Heart left ventricle (tissue), 16 donors: ENCODE results near the gene COL26A1. TPM values are rescaled to one million over a fixed set of nuclear protein-coding genes. Genes with fewer than 3 reads are reported as not detected.

Source experiments
- ATAC-seq, 4 donors: fragments of 200-7000 bp; cut with Tn5 transposase; one replicate each; pipeline ENCODE4 v1.9.1; 2020 to 2022; ENCODE audit warnings: moderate library complexity in 4 of 4, mild to moderate bottlenecking in 3 of 4, moderate number of reproducible peaks in 1 of 4
- DNase-seq, 5 donors: peaks; one replicate each; pipeline ENCODE4 v3.0.0-alpha.2; 2020
- H3K27ac ChIP-seq, 12 donors: fragments of 200-600 bp; sonication (generic) in 4 of 12; one replicate each; pipeline versions ENCODE4 v1.5.0 to v1.8.0; 2016 to 2022; ENCODE audit warnings: mild to moderate bottlenecking in 2 of 12
- H3K27me3 ChIP-seq, 9 donors: fragments of 200-600 bp; sonication (generic) in 2 of 9; one replicate each; pipeline versions ENCODE4 v1.5.1 to v1.8.0; 2016 to 2022; ENCODE audit warnings: mild to moderate bottlenecking in 3 of 9
- H3K36me3 ChIP-seq, 9 donors: fragments of 200-600 bp; sonication (generic) in 2 of 9; one replicate each; pipeline versions ENCODE4 v1.5.0 to v1.8.0; 2018 to 2022; ENCODE audit warnings: mild to moderate bottlenecking in 2 of 9
- H3K4me1 ChIP-seq, 12 donors: fragments of 200-600 bp; sonication (generic) in 4 of 12; one replicate each; pipeline versions ENCODE4 v1.5.0 to v1.8.0; 2016 to 2022; ENCODE audit warnings: mild to moderate bottlenecking in 3 of 12
- H3K4me3 ChIP-seq, 12 donors: fragments of 200-600 bp; sonication (generic) in 4 of 12; one replicate each; pipeline versions ENCODE4 v1.5.0 to v1.8.0; 2017 to 2022; ENCODE audit warnings: mild to moderate bottlenecking in 9 of 12, moderate library complexity in 4 of 12
- H3K9me3 ChIP-seq, 12 donors: fragments of 200-600 bp; sonication (generic) in 4 of 12; one replicate each; pipeline versions ENCODE4 v1.5.0 to v1.8.0; 2016 to 2022; ENCODE audit warnings: mild to moderate bottlenecking in 1 of 12
- CTCF ChIP-seq, 12 donors: fragments of 200-600 bp; sonication (generic) in 4 of 12; IDR thresholded peaks; one replicate each; pipeline versions ENCODE4 v1.5.0 to v1.8.0; 2018 to 2022; ENCODE audit warnings: antibody characterized with exemption in 12 of 12, mild to moderate bottlenecking in 5 of 12
- POLR2A ChIP-seq, 2 donors: fragments of 450-650 bp; IDR thresholded peaks; one replicate each; pipeline ENCODE4 v1.6.1; 2017; ENCODE audit warnings: antibody characterized with exemption in 2 of 2, mild to moderate bottlenecking in 2 of 2, moderate library complexity in 2 of 2
- WGBS, 4 donors: extraction: QIAGEN DNeasy Blood & Tissue Kit in 2 of 4; methylation state at CpG; one replicate each; pipeline versions ENCODE4 v1.1.5 to v1.1.7; 2013 to 2018; 5-methylcytosine and 5-hydroxymethylcytosine counted together
- intact Hi-C, 10 donors: fragments of 100-400 bp; cut with DNase I; formaldehyde crosslinking; loops; one replicate each; pipeline versions ENCODE4 v1.11.1 to v1.14.2; 2022
- polyA plus RNA-seq, 2 donors: library from polyadenylated mRNA; stranded (reverse); fragments of 200-250 nt; gene quantifications; one replicate each; pipeline ENCODE4 v1.2.3, GENCODE V29; 2013
- total RNA-seq, 9 donors: library from RNA; depleted of rRNA in 2 of 9; stranded (reverse); fragments of >200 nt in 2 of 9; fragmentation: NEBNext Ultra II Directional in 3 of 9; extraction: Animal tissue kit (Norgen Biotek cat#: 25700) in 3 of 9; gene quantifications; one replicate each; pipeline versions ENCODE4 v1.1.0 to v1.2.4, GENCODE V29; 2016 to 2023
- donor health status: ischemic (EF 13 %, LVEDD 7.1; RV severe dilation, severe dysfunction).
- donor health status: healthy with polysubstance abuse.
- donor health status: DM: no; HTN: yes; CAD: no.
- donor health status: DM: no; HTN: no; CAD: no.
- donor health status: ischemic (EF 25% LVEDD 6.9; RV normal size, moderate dysfunction).
- donor health status: ischemic (EF 25% LVEDD 5.7; RV mildly dilated, moderate dysfunction).
- donor health status: healthy.
- donor health status: DM: yes; HTN: yes; CAD: no.
- donor health status: ischemic (EF 35%, LVEDD 5.7; RV mildly dilated, moderate dysfunction).
- donor health status: nonischemic (EF 11% LVEDD 7.7; RV severe dilation, severe dysfunction).
- donor health status: DM: yes; HTN: yes; CAD: no.
- donor health status: PGD.
- donor health status: ischemic (EF 29% LVEDD 5.4; RV normal size, mild dysfunction).
- donor health status: nonischemic (EF 23%, LVEDD 6.1; RV moderate dilation, normal function).

The COL26A1 gene
- total and polyA plus RNA-seq, 11 donors: 0.08 to 2.1 TPM; not detected in 9

GRCh38 chr7:101435461-101436220, 73.0 kb downstream of the COL26A1 start:
- intact Hi-C loops: no loop called here
- no peak for TF ChIP-seq CTCF (IDR thresholded peaks at IDR 0.05)
- TF ChIP-seq POLR2A (IDR thresholded peaks at IDR 0.05): no peak
- Histone ChIP-seq H3K36me3 (no peaks in the 10 kb centered on the region), H3K27ac (no peak overlapping the region), H3K4me1 (no peaks in the 10 kb centered on the region), H3K4me3 (no peak overlapping the region), H3K27me3 (peaks cover 0 to 58% (median 18%) of the 10 kb centered on the region in 9 donors), H3K9me3 (no peaks in the 10 kb centered on the region)
- DNase-seq (no peak), ATAC-seq (no peak)
- 30 to 39% (median 36%) methylated on average over 20 to 22 of the region's 22 CpGs for WGBS, 4 donors

- no peak for DNase-seq
- H3K4me3 ChIP-seq: no peak overlapping the region
- H3K27me3 ChIP-seq: peaks cover 0 to 51% (median 18%) of the 10 kb centered on the region in 9 donors
- H3K9me3 ChIP-seq: no peaks in the 10 kb centered on the region
- 41 to 54% (median 52%) methylated on average over 12 to 15 of the region's 15 CpGs for WGBS, 4 donors
- H3K36me3 ChIP-seq: no peaks in the 10 kb centered on the region
- intact Hi-C loops: no loop called here
- no peak for ATAC-seq
- no peaks in the 10 kb centered on the region for H3K4me1 ChIP-seq
- H3K27ac ChIP-seq: no peak overlapping the region
- TF ChIP-seq POLR2A (IDR thresholded peaks at IDR 0.05) (no peak), CTCF (IDR thresholded peaks at IDR 0.05) (no peak)
Observed at GRCh38 chr7:101436221-101436735, 73.6 kb downstream of the COL26A1 start.

GRCh38 chr7:101436857-101437576, 74.3 kb downstream of the COL26A1 start:
- TF ChIP-seq POLR2A (IDR thresholded peaks at IDR 0.05) (no peak), CTCF (IDR thresholded peaks at IDR 0.05) (no peak)
- H3K4me3 ChIP-seq: no peak overlapping the region
- 63 to 71% (median 67%) methylated on average over 19 of the region's 19 CpGs for WGBS, 4 donors
- ATAC-seq (no peak), DNase-seq (no peak)
- intact Hi-C loops: no loop called here
- no peaks in the 10 kb centered on the region for H3K9me3 ChIP-seq
- H3K27me3 ChIP-seq: peaks cover 3 to 50% (median 20%) of the 10 kb centered on the region in 9 donors
- no peaks in the 10 kb centered on the region for H3K4me1 ChIP-seq
- no peak overlapping the region for H3K27ac ChIP-seq
- H3K36me3 ChIP-seq: no peaks in the 10 kb centered on the region

GRCh38 chr7:101441890-101442289, 79.2 kb downstream of the COL26A1 start:
- Histone ChIP-seq H3K27ac (no peak overlapping the region), H3K36me3 (no peaks in the 10 kb centered on the region), H3K9me3 (no peaks in the 10 kb centered on the region), H3K4me3 (no peak overlapping the region), H3K4me1 (peaks cover 0 to 4% (median 0%) of the 10 kb centered on the region in 12 donors), H3K27me3 (peaks cover 0 to 25% (median 4%) of the 10 kb centered on the region in 9 donors)
- WGBS, 4 donors: 55 to 70% (median 67%) methylated on average over 7 of the region's 7 CpGs
- no peak for TF ChIP-seq CTCF (IDR thresholded peaks at IDR 0.05)
- no peak for TF ChIP-seq POLR2A (IDR thresholded peaks at IDR 0.05)
- DNase-seq (no peak), ATAC-seq (no peak)
- intact Hi-C loops: no loop called here
